H1 (cell line): ENCODE data around the gene FCRL4. TPM values are rescaled to one million over a fixed set of nuclear protein-coding genes. Genes with fewer than 3 reads are reported as not detected.

Experiments
- CTCF ChIA-PET: fragments of 300-600 bp; sonication (Branson Sonifier 250); formaldehyde crosslinking; loops from one replicate; lab custom pipeline; 2021; ENCODE audit not compliant: partially characterized antibody; lab: Charles Lee
- POLR2A ChIA-PET: fragments of 300-600 bp; sonication (Branson Sonifier 250); formaldehyde crosslinking; loops from one replicate; lab custom pipeline; 2021; ENCODE audit warnings: inconsistent platforms; ENCODE audit not compliant: partially characterized antibody; lab: Charles Lee
- DNase-seq, 2 experiments: peaks; one replicate each; pipeline versions ENCODE4 v3.0.0 to v3.0.0-alpha.2; 2010 to 2022; ENCODE audit warnings: low spot score in 2 of 2, low read depth in 1 of 2, mixed read lengths in 1 of 2
- FAIRE-seq: peaks from 2 replicates; lab custom pipeline; 2011; peaks lifted over from hg19 to GRCh38; lab: Jason Lieb, UNC
- H2AFZ ChIP-seq: 2 replicates; pipeline ENCODE4 v1.8.1; 2012; ENCODE audit warnings: low read length, inconsistent platforms
- H2AK5ac ChIP-seq: 2 replicates; pipeline ENCODE4 v1.6.1; 2013; ENCODE audit warnings: low read depth, low read length
- H2BK120ac ChIP-seq: replicated peaks from 2 replicates; pipeline ENCODE3; 2013; ENCODE audit warnings: low read depth, low read length, inconsistent platforms
- H2BK12ac ChIP-seq: 2 replicates; pipeline ENCODE4 v1.6.1; 2013; ENCODE audit warnings: low read depth, low read length
- H2BK15ac ChIP-seq: 2 replicates; pipeline ENCODE4 v1.6.1; 2013; ENCODE audit warnings: low read length
- H2BK20ac ChIP-seq: 2 replicates; pipeline ENCODE4 v1.6.1; 2013; ENCODE audit warnings: low read length
- H2BK5ac ChIP-seq: 2 replicates; pipeline ENCODE4 v1.6.1; 2013; ENCODE audit warnings: low read depth, low read length
- H3K14ac ChIP-seq: 2 replicates; pipeline ENCODE4 v1.6.1; 2013; ENCODE audit warnings: inconsistent platforms; ENCODE audit not compliant: insufficient read length
- H3K18ac ChIP-seq: 2 replicates; pipeline ENCODE4 v1.6.1; 2013; ENCODE audit warnings: low read length; ENCODE audit errors: extremely low read depth
- H3K23ac ChIP-seq: 2 replicates; pipeline ENCODE4 v1.6.1; 2013; ENCODE audit warnings: inconsistent platforms; ENCODE audit not compliant: insufficient read length
- H3K23me2 ChIP-seq: 2 replicates; pipeline ENCODE4 v1.6.1; 2013; ENCODE audit warnings: low read depth, low read length
- H3K27ac ChIP-seq: 2 replicates; pipeline ENCODE4 v1.6.1; 2011; ENCODE audit warnings: low read depth, low read length, inconsistent platforms
- H3K27me3 ChIP-seq, 4 experiments: replicated peaks in 1 of 4; 1 replicate in 1 of 4; 2 replicates in 3 of 4; pipeline versions ENCODE4 v1.6.1 to v1.8.1; 2011 to 2013; ENCODE audit warnings: low read length in 3 of 4, mild to moderate bottlenecking in 3 of 4, inconsistent platforms in 2 of 4, mixed read lengths in 2 of 4, moderate library complexity in 1 of 4; ENCODE audit not compliant: control insufficient read depth in 3 of 4, insufficient read depth in 3 of 4; ENCODE audit errors: extremely low read depth in 1 of 4
- H3K36me3 ChIP-seq, 4 experiments: 2 replicates each; pipeline versions ENCODE4 v1.6.1 to v1.8.1; 2011 to 2013; ENCODE audit warnings: mild to moderate bottlenecking in 4 of 4, low read length in 3 of 4, moderate library complexity in 2 of 4, control low read depth in 1 of 4, inconsistent platforms in 1 of 4; ENCODE audit not compliant: insufficient read depth in 4 of 4, control insufficient read depth in 2 of 4
- H3K4ac ChIP-seq: replicated peaks from 2 replicates; pipeline ENCODE3; 2013; ENCODE audit warnings: low read length, low read depth, mixed read lengths, inconsistent platforms; ENCODE audit not compliant: insufficient read length
- H3K4me1 ChIP-seq, 4 experiments: replicated peaks in 1 of 4; 1 replicate in 1 of 4; 2 replicates in 3 of 4; pipeline versions ENCODE4 v1.6.1 to v1.8.1; 2011 to 2013; ENCODE audit warnings: low read length in 3 of 4, inconsistent platforms in 2 of 4, mixed read lengths in 1 of 4; ENCODE audit not compliant: insufficient read depth in 4 of 4, control insufficient read depth in 3 of 4
- H3K4me2 ChIP-seq, 2 experiments: 2 replicates each; pipeline versions ENCODE4 v1.6.1 to v1.8.1; 2011 to 2013; ENCODE audit warnings: low read depth in 2 of 2, low read length in 2 of 2, control low read depth in 1 of 2, inconsistent platforms in 1 of 2, mild to moderate bottlenecking in 1 of 2; ENCODE audit not compliant: insufficient read depth in 1 of 2
- H3K4me3 ChIP-seq, 4 experiments: fragments of 200-600, 300-600 bp in 1 of 4; sonication (generic), shearing (Covaris generic), sonication (Bioruptor Twin) in 1 of 4; 2 replicates each; pipeline versions ENCODE4 v1.5.1 to v1.8.1; 2011 to 2016; ENCODE audit warnings: low read length in 4 of 4, low read depth in 3 of 4, control low read depth in 2 of 4, inconsistent platforms in 2 of 4, mild to moderate bottlenecking in 2 of 4, mixed read lengths in 1 of 4, moderate library complexity in 1 of 4; ENCODE audit not compliant: insufficient read depth in 2 of 4; ENCODE audit errors: extremely low read depth in 1 of 4
- H3K56ac ChIP-seq: replicated peaks from 2 replicates; pipeline ENCODE3; 2013; ENCODE audit warnings: low read depth, mild to moderate bottlenecking, mixed read lengths, low read length, inconsistent platforms; ENCODE audit not compliant: insufficient read length
- H3K79me1 ChIP-seq: 2 replicates; pipeline ENCODE4 v1.6.1; 2013; ENCODE audit warnings: low read depth, low read length, control low read depth
- H3K79me2 ChIP-seq, 2 experiments: 2 replicates each; pipeline versions ENCODE4 v1.6.1 to v1.8.1; 2012 to 2013; ENCODE audit warnings: low read length in 2 of 2, mild to moderate bottlenecking in 2 of 2, inconsistent platforms in 1 of 2; ENCODE audit not compliant: insufficient read depth in 2 of 2, control insufficient read depth in 1 of 2
- H3K9ac ChIP-seq, 4 experiments: replicated peaks in 1 of 4; 1 replicate in 1 of 4; 2 replicates in 3 of 4; pipeline versions ENCODE4 v1.6.1 to v1.8.1; 2011 to 2013; ENCODE audit warnings: low read depth in 3 of 4, low read length in 3 of 4, control low read depth in 2 of 4, mild to moderate bottlenecking in 2 of 4, moderate library complexity in 2 of 4, inconsistent platforms in 1 of 4; ENCODE audit errors: extremely low read depth in 1 of 4
- H3K9me3 ChIP-seq, 2 experiments: 2 replicates each; pipeline versions ENCODE4 v1.6.1 to v1.8.1; 2012 to 2013; ENCODE audit warnings: mild to moderate bottlenecking in 2 of 2, moderate library complexity in 2 of 2, control low read depth in 1 of 2, inconsistent platforms in 1 of 2, low read depth in 1 of 2, low read length in 1 of 2, mixed read lengths in 1 of 2; ENCODE audit not compliant: insufficient read depth in 2 of 2
- H4K20me1 ChIP-seq, 2 experiments: replicated peaks in 1 of 2; 2 replicates each; pipeline versions ENCODE3 to v1.8.1; 2011 to 2013; ENCODE audit warnings: inconsistent platforms in 2 of 2, low read length in 2 of 2, mild to moderate bottlenecking in 1 of 2; ENCODE audit not compliant: insufficient read depth in 2 of 2, control insufficient read depth in 1 of 2
- H4K5ac ChIP-seq: 2 replicates; pipeline ENCODE4 v1.6.1; 2013; ENCODE audit warnings: low read length, low read depth, mixed read lengths, inconsistent platforms; ENCODE audit not compliant: insufficient read length
- H4K8ac ChIP-seq: 2 replicates; pipeline ENCODE4 v1.8.0; 2013; ENCODE audit warnings: mild to moderate bottlenecking, moderate library complexity, low read length, inconsistent platforms; ENCODE audit not compliant: insufficient read depth; ENCODE audit errors: extremely low read depth
- H4K91ac ChIP-seq: replicated peaks from 2 replicates; pipeline ENCODE3; 2013; ENCODE audit warnings: low read length, mixed read lengths, inconsistent platforms; ENCODE audit not compliant: insufficient read length
- ASH2L ChIP-seq: fragments of 200-600, 300-600 bp; sonication (generic); IDR thresholded peaks from one replicate; pipeline ENCODE4 v1.7.1; 2017; ENCODE audit warnings: low read length
- E2F6 ChIP-seq: IDR thresholded peaks from 2 replicates; pipeline ENCODE4 v1.6.1; 2012; ENCODE audit warnings: inconsistent platforms
- HDAC6 ChIP-seq: IDR thresholded peaks from one replicate; pipeline ENCODE4 v1.7.1; 2012; ENCODE audit warnings: low read depth, mild to moderate bottlenecking, inconsistent platforms, low read length, moderate library complexity
- JUND ChIP-seq: IDR thresholded peaks from 2 replicates; pipeline ENCODE4 v1.6.1; 2011; ENCODE audit warnings: mild to moderate bottlenecking, improper control_type of control experiment, low read length
- PHF8 ChIP-seq: fragments of 200-600 bp; sonication (generic); conservative IDR thresholded peaks from 2 replicates; pipeline ENCODE4 v1.7.1; 2012; ENCODE audit warnings: low read depth, mild to moderate bottlenecking, inconsistent platforms, low read length, moderate library complexity
- POLR2A ChIP-seq, 2 experiments: IDR thresholded peaks; 1 replicate in 1 of 2; 2 replicates in 1 of 2; pipeline ENCODE4 v1.6.1; 2011; ENCODE audit warnings: low read depth in 2 of 2, low read length in 2 of 2, mild to moderate bottlenecking in 2 of 2; ENCODE audit errors: control extremely low read depth in 1 of 2
- RAD21 ChIP-seq, 2 experiments: IDR thresholded peaks in 1 of 2; conservative IDR thresholded peaks in 1 of 2; 2 replicates each; pipeline ENCODE4 v1.6.1; 2011; ENCODE audit warnings: low read depth in 2 of 2, low read length in 2 of 2, improper control_type of control experiment in 1 of 2, inconsistent platforms in 1 of 2, mild to moderate bottlenecking in 1 of 2, moderate library complexity in 1 of 2
- SIN3A ChIP-seq, 2 experiments: IDR thresholded peaks in 1 of 2; conservative IDR thresholded peaks in 1 of 2; 2 replicates each; pipeline ENCODE4 v1.6.1; 2011 to 2012; ENCODE audit warnings: low read length in 2 of 2, improper control_type of control experiment in 1 of 2, low read depth in 1 of 2, mild to moderate bottlenecking in 1 of 2
- SP2 ChIP-seq: IDR thresholded peaks from 2 replicates; pipeline ENCODE4 v1.6.1; 2012; ENCODE audit warnings: mild to moderate bottlenecking, low read length, inconsistent platforms
- TAF1 ChIP-seq: IDR thresholded peaks from 2 replicates; pipeline ENCODE4 v1.6.1; 2011; ENCODE audit warnings: mild to moderate bottlenecking, low read depth, low read length
- TEAD4 ChIP-seq: IDR thresholded peaks from 2 replicates; pipeline ENCODE4 v1.6.1; 2012; ENCODE audit warnings: low read depth, low read length, inconsistent platforms, mixed read lengths
- WGBS, 2 experiments: shearing (Covaris generic) in 1 of 2; methylation state at CpG; one replicate each; pipeline versions ENCODE4 v1.1.6 to v1.1.7; 2013 to 2015; ENCODE audit warnings: low lambda C conversion rate in 2 of 2, mixed read lengths in 2 of 2, inconsistent platforms in 1 of 2, low coverage in 1 of 2, missing lambda C conversion rate in 1 of 2; ENCODE audit not compliant: insufficient replicate concordance in 2 of 2, insufficient coverage in 1 of 2, insufficient read length in 1 of 2; ENCODE audit errors: extremely low coverage in 1 of 2, missing lambda C conversion rate in 1 of 2; 5-methylcytosine and 5-hydroxymethylcytosine counted together
- polyA plus RNA-seq, 7 experiments: library from polyadenylated mRNA; depleted of rRNA in 3 of 7; stranded (reverse) in 5 of 7; unstranded in 2 of 7; fragments of >200 nt in 5 of 7; fragments of 200-250 nt in 2 of 7; gene quantifications; 1 replicate in 5 of 7; 2 replicates in 1 of 7; 4 replicates in 1 of 7; pipeline versions ENCODE4 v1.2.1 to v1.2.3, GENCODE V29; 2011 to 2013; ENCODE audit warnings: missing spikeins in 2 of 7, mixed read lengths in 2 of 7
- total RNA-seq: library from RNA; stranded (reverse); fragmentation: NEBNext Ultra II Directional; extraction: Animal tissue kit (Norgen Biotek cat#: 25700); gene quantifications from 2 replicates; pipeline ENCODE4 v1.2.1, GENCODE V29; 2021
- TF ChIP-seq, protein P1 (sequence below), 3 experiments: IDR thresholded peaks; 1 replicate in 2 of 3; 2 replicates in 1 of 3; pipeline versions ENCODE4 v1.5.1 to v1.6.1; 2011; ENCODE audit warnings: low read length in 3 of 3, mild to moderate bottlenecking in 3 of 3, inconsistent platforms in 2 of 3, low read depth in 1 of 3, moderate library complexity in 1 of 3; ENCODE audit not compliant: insufficient read depth in 1 of 3; ENCODE audit errors: control extremely low read depth in 1 of 3

The FCRL4 gene
- total and polyA plus RNA-seq, 2 of the 8 experiments (the other 6 are each of a cell fraction or from before 2014, with no cell fraction given): not detected

DNA sequence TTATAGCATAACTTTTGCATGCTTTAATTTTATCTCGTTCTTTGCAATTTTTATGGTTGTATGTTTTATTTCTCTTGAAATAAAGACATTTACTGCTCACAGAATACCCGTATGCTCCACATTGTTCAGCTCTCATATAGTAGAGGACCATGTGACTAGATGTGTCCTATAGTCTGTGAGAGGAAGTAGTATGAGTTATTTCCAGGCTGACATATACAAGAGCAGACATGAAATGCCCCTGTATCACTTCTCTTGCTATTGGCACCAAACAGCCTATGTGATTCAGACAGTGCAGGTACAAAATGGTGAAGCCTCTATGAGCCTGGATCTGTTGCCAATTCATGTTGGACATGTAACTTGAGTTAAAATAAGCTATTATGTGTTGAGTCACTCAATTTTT lies 39.8 kb downstream of the FCRL4 start:
- H3K4ac ChIP-seq: no peak overlapping the region
- no peak overlapping the region for H3K9ac ChIP-seq
- no peak overlapping the region for H2BK12ac ChIP-seq
- ChIA-PET CTCF (no interaction called here), POLR2A (no interaction called here)
- H4K8ac ChIP-seq: no peak overlapping the region
- no peak overlapping the region for H2AK5ac ChIP-seq
- H2BK20ac ChIP-seq: no peak overlapping the region
- WGBS, 2 experiments: 70 to 100% methylated on average over 1 to 2 of the region's 2 CpGs
- H3K23ac ChIP-seq: no peak overlapping the region
- H2BK120ac ChIP-seq: no peak overlapping the region
- no peaks in the 10 kb centered on the region for H3K4me1 ChIP-seq
- no peak overlapping the region for H3K14ac ChIP-seq
- H4K91ac ChIP-seq: no peak overlapping the region
- FAIRE-seq: no peak
- H3K56ac ChIP-seq: no peak overlapping the region
- H3K79me2 ChIP-seq: no peaks in the 10 kb centered on the region
- no peak overlapping the region for H2BK5ac ChIP-seq
- H3K9me3 ChIP-seq: no peaks in the 10 kb centered on the region
- no peaks in the 10 kb centered on the region for H3K36me3 ChIP-seq
- no peak for DNase-seq
- no peak overlapping the region for H2AFZ ChIP-seq
- H3K27ac ChIP-seq: no peak overlapping the region
- no peaks in the 10 kb centered on the region for H3K23me2 ChIP-seq
- no peaks in the 10 kb centered on the region for H4K20me1 ChIP-seq
- no peak overlapping the region for H3K18ac ChIP-seq
- no peak overlapping the region for H2BK15ac ChIP-seq
- no peak overlapping the region for H3K4me3 ChIP-seq
- no peak overlapping the region for H3K4me2 ChIP-seq
- H3K79me1 ChIP-seq: no peaks in the 10 kb centered on the region
- H3K27me3 ChIP-seq: no peaks in the 10 kb centered on the region
- H4K5ac ChIP-seq: no peak overlapping the region
- no peak for TF ChIP-seq RAD21 (IDR thresholded peaks at IDR 0.05 in 1 of 2, conservative IDR thresholded peaks at IDR 0.05 in 1 of 2; ENCODE audit: low read depth in 2 of 2, low read length in 2 of 2)
- no peak for TF ChIP-seq PHF8
- no peak for TF ChIP-seq SP2
- no peak for TF ChIP-seq E2F6
- TF ChIP-seq TEAD4: no peak
- no peak for TF ChIP-seq HDAC6
- no peak for TF ChIP-seq POLR2A (IDR thresholded peaks at IDR 0.05; ENCODE audit: control extremely low read depth in 1 of 2, low read depth in 2 of 2, low read length in 2 of 2)
- no peak for TF ChIP-seq JUND
- TF ChIP-seq SIN3A (conservative IDR thresholded peaks at IDR 0.05 in 1 of 2, IDR thresholded peaks at IDR 0.05 in 1 of 2; ENCODE audit: low read depth in 1 of 2, low read length in 2 of 2): no peak
- no peak for TF ChIP-seq TAF1
- TF ChIP-seq ASH2L: no peak
- TF ChIP-seq, protein P1, sequence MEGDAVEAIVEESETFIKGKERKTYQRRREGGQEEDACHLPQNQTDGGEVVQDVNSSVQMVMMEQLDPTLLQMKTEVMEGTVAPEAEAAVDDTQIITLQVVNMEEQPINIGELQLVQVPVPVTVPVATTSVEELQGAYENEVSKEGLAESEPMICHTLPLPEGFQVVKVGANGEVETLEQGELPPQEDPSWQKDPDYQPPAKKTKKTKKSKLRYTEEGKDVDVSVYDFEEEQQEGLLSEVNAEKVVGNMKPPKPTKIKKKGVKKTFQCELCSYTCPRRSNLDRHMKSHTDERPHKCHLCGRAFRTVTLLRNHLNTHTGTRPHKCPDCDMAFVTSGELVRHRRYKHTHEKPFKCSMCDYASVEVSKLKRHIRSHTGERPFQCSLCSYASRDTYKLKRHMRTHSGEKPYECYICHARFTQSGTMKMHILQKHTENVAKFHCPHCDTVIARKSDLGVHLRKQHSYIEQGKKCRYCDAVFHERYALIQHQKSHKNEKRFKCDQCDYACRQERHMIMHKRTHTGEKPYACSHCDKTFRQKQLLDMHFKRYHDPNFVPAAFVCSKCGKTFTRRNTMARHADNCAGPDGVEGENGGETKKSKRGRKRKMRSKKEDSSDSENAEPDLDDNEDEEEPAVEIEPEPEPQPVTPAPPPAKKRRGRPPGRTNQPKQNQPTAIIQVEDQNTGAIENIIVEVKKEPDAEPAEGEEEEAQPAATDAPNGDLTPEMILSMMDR (IDR thresholded peaks at IDR 0.05; ENCODE audit: control extremely low read depth in 1 of 3, insufficient read depth in 1 of 3, low read depth in 1 of 3, low read length in 3 of 3): no peak
